Lower leg skin (tissue), 4 donors: ENCODE data around the gene ATF6. TPM values are rescaled to one million over a fixed set of nuclear protein-coding genes. Genes with fewer than 3 reads are reported as not detected.

Experiments
- DNase-seq, 2 donors: peaks; one replicate each; pipeline ENCODE4 v3.0.0-alpha.2; 2019; ENCODE audit warnings: low spot score in 2 of 2
- H3K4me3 ChIP-seq: fragments of 200-600 bp; sonication (generic); 2 replicates; pipeline ENCODE4 v1.5.1; 2017; ENCODE audit warnings: mild to moderate bottlenecking, low read depth; ENCODE audit not compliant: poor library complexity, severe bottlenecking
- CTCF ChIP-seq, 3 donors: fragments of 450-650 bp; IDR thresholded peaks; one replicate each; pipeline ENCODE4 v1.5.1; 2016; ENCODE audit warnings: antibody characterized with exemption in 3 of 3, mild to moderate bottlenecking in 3 of 3, moderate library complexity in 2 of 3
- POLR2A ChIP-seq, 2 donors: fragments of 450-650 bp; IDR thresholded peaks; one replicate each; pipeline ENCODE4 v1.6.1; 2016 to 2017; ENCODE audit warnings: antibody characterized with exemption in 2 of 2, mild to moderate bottlenecking in 1 of 2, moderate library complexity in 1 of 2
- WGBS, 2 donors: methylation state at CpG; one replicate each; pipeline ENCODE4 v1.1.5; 2018; 5-methylcytosine and 5-hydroxymethylcytosine counted together
- intact Hi-C: fragments of 100-400 bp; cut with DNase I; formaldehyde crosslinking; loops from one replicate; pipeline ENCODE4 v1.15.0; 2023; ENCODE audit warnings: low total_unique reads
- total RNA-seq, 4 donors: library from RNA; depleted of rRNA; stranded (reverse); fragments of >200 nt; gene quantifications; one replicate each; pipeline ENCODE4 v1.1.0, GENCODE V29; 2016

ATF6 gene
- total RNA-seq, 4 donors from 2014 or later = 28.7 to 33.5 (median 31.2) TPM

GRCh38 chr1:161910604-161911003, 144.5 kb downstream of the ATF6 start:
- TF ChIP-seq POLR2A (IDR thresholded peaks at IDR 0.05) = no peak
- TF ChIP-seq CTCF (IDR thresholded peaks at IDR 0.05) = no peak
- H3K4me3 ChIP-seq = no peak overlapping the region
- DNase-seq = no peak
- intact Hi-C loops = no loop called here

DNA sequence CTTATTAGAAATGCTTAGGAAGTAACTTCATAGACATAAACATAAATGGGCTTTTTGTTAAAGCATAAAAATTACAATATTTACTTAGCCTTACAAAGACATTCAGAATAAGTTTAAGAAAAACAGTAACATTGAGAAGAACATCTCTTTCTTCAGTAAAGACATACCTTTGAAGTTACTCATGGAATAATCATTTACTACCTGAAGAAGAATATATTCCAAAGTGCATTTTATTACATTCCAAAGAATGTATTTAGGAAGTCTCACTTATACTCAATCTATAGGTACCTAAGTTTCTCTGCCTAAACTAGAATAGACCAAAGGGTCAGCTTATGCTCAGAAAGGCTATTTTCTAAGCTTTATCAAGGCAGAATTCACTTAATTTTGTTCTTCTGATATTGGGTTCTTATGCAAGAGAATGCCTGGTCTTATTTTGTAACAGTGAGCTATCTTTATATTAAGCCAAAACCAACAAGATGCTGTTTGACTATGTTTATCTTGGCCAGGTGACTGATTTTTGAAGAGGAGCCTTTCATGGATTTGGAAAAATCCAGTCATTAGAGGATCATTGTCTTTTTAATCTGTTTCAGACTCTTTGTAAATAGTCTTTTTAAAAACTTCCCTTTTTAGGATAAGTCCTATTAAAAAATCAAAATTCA, 147.5 kb downstream of the ATF6 start:
- intact Hi-C loops = no loop called here
- no peak for DNase-seq
- H3K4me3 ChIP-seq = no peak overlapping the region
- TF ChIP-seq POLR2A (IDR thresholded peaks at IDR 0.05) (no peak), CTCF (IDR thresholded peaks at IDR 0.05) (no peak)

DNA sequence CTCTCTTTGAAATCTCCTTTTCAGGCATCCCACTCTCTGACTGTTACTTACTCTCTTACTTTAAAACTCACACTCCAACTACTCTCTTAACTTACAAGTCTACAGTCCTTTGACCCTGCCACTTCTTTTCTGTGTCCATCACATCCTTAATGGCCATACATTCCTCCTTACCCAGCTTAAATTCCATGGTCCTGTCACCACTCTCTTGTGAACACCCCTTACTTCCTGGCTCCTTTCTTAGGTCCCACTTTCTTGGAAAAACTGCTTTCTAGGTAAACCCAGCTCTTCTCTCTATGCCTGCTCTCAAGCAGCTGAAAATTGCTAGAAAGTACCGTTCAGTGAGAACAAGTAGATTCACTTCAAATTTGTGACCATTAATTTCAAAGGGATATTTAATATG, 148.5 kb downstream of the ATF6 start:
- H3K4me3 ChIP-seq = no peak overlapping the region
- TF ChIP-seq CTCF (IDR thresholded peaks at IDR 0.05) (no peak), POLR2A (IDR thresholded peaks at IDR 0.05) (no peak)
- intact Hi-C loops = no loop called here
- no peak for DNase-seq
- 92 to 97% methylated on average over 1 of the region's 1 CpG for WGBS, 2 donors

DNA sequence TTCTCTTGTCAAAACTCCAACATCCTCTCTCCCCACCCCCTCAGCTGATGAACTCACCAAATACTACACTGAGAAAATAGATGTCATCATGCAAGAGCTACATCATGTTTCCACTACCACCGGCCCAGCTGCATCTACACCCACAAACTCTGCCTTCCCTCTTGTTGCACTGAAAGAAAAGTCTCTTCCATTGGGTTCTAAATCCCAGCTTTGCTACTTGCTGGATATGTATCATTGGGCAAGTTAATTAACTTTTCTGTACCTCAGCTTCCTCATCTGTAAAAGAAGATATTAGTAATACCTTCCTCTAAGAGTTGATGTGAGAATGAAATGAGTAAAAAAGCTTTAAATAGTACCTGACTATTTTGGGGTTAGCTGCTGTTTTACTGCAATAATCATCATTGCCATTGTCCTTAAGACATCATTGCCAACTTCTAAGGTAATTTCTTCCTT, 149.0 kb downstream of the ATF6 start:
- intact Hi-C loops = no loop called here
- WGBS, 2 donors = 85 to 91% methylated on average over 1 of the region's 1 CpG
- H3K4me3 ChIP-seq = no peak overlapping the region
- TF ChIP-seq CTCF (IDR thresholded peaks at IDR 0.05) (no peak), POLR2A (IDR thresholded peaks at IDR 0.05) (no peak)
- DNase-seq = no peak

- TF ChIP-seq CTCF (IDR thresholded peaks at IDR 0.05) = no peak
- no peak for TF ChIP-seq POLR2A (IDR thresholded peaks at IDR 0.05)
- H3K4me3 ChIP-seq = no peak overlapping the region
- intact Hi-C loops = no loop called here
- WGBS, 2 donors = 87 to 96% methylated on average over 2 of the region's 2 CpGs
- no peak for DNase-seq
Measured at GRCh38 chr1:161915978-161916377, 149.9 kb downstream of the ATF6 start.

DNA sequence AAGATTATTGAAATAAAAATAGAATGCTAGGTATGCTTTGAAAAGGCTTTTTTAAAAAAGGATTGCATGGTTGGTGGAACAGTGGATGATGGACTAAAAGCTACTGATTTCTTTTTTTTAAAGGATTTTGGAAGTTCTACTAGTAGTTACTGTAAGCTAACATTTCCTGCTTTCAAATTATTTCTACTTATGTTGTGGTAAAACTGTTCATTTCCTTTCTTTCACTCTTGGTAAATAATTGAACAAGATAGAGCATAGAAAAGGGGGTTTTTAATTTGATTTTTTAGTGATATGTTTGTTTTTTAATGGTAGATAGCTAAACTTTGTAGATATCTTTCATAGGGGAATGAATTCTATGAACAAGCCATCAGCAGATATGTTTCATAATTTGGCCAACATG, 153.1 kb downstream of the ATF6 start:
- DNase-seq = no peak
- TF ChIP-seq POLR2A (IDR thresholded peaks at IDR 0.05) (no peak), CTCF (IDR thresholded peaks at IDR 0.05) (no peak)
- intact Hi-C loops = no loop called here
- H3K4me3 ChIP-seq = no peak overlapping the region
